GM18870 (cell line): ENCODE measurements around the gene BACE2.
"Not testable (repeated sequence)": the region's sequence is repeated elsewhere in the genome, so short reads cannot be mapped to it uniquely, and the experiment has no call there.

Experiments used
- ATAC-seq: cut with Tn5 transposase; IDR thresholded peaks from one replicate; pipeline ENCODE4 v1.9.1; 2021; ENCODE audit warnings: moderate library complexity; ENCODE audit not compliant: unreplicated experiment

The BACE2 gene

GRCh38 chr21:41236352-41236973 is 68.5 kb downstream of the BACE2 start:
- no peak for ATAC-seq

- not testable (repeated sequence) for ATAC-seq
Measured at GRCh38 chr21:41238081-41238796, 70.3 kb downstream of the BACE2 start.

- no peak for ATAC-seq
Measured at GRCh38 chr21:41240040-41240439, 72.1 kb downstream of the BACE2 start.

GRCh38 chr21:41241341-41241740 is 73.4 kb downstream of the BACE2 start:
- no peak for ATAC-seq

- no peak for ATAC-seq
Measured at GRCh38 chr21:41242238-41242829, 74.4 kb downstream of the BACE2 start.

- no peak for ATAC-seq
Measured at GRCh38 chr21:41243107-41243506, 75.1 kb downstream of the BACE2 start.

- ATAC-seq: not testable (repeated sequence)
Measured at GRCh38 chr21:41244266-41244880, 76.4 kb downstream of the BACE2 start.

GRCh38 chr21:41245509-41246135 is 77.7 kb downstream of the BACE2 start:
- ATAC-seq: no peak

- ATAC-seq: no peak
Measured at GRCh38 chr21:41246808-41247207, 78.8 kb downstream of the BACE2 start.

GRCh38 chr21:41247561-41248545 is 79.9 kb downstream of the BACE2 start:
- ATAC-seq: no peak

GRCh38 chr21:41249476-41249875 is 81.5 kb downstream of the BACE2 start:
- no peak for ATAC-seq

- ATAC-seq: no peak
Measured at GRCh38 chr21:41250519-41250918, 82.6 kb downstream of the BACE2 start.

GRCh38 chr21:41251961-41252642 is 84.1 kb downstream of the BACE2 start:
- no peak for ATAC-seq

- ATAC-seq: no peak
Measured at GRCh38 chr21:41254090-41254700, 86.2 kb downstream of the BACE2 start.

GRCh38 chr21:41255190-41255589 is 87.2 kb downstream of the BACE2 start:
- no peak for ATAC-seq

- not testable (repeated sequence) for ATAC-seq
Measured at GRCh38 chr21:41256231-41256630, 88.3 kb downstream of the BACE2 start.

- ATAC-seq: no peak
Measured at GRCh38 chr21:41256771-41257702, 89.1 kb downstream of the BACE2 start.

- ATAC-seq: no peak
Measured at GRCh38 chr21:41258617-41259016, 90.7 kb downstream of the BACE2 start.
